SK-N-SH treated with all-trans-retinoic acid at 6 μM for 48 hours (cell line): ENCODE data around the gene SRSF6.
"Not testable (repeated sequence)": the region's sequence is repeated elsewhere in the genome, so short reads cannot be mapped to it uniquely, and the experiment has no call there.

Source experiments
- ARNTL ChIP-seq: fragments of 450-650 bp; formaldehyde crosslinking; IDR thresholded peaks from 2 replicates; pipeline ENCODE4 v1.5.0; 2020; ENCODE audit warnings: low read depth, mild to moderate bottlenecking, moderate library complexity, borderline replicate concordance
- PPARA ChIP-seq: fragments of 250-450 bp; sonication (Bioruptor Pico); IDR thresholded peaks from 2 replicates; pipeline ENCODE4 v1.5.0; 2020; ENCODE audit warnings: mild to moderate bottlenecking, borderline replicate concordance
- RARB ChIP-seq: fragments of 250-450 bp; sonication (Bioruptor Pico); IDR thresholded peaks from 2 replicates; pipeline ENCODE4 v1.8.0; 2021; ENCODE audit warnings: mild to moderate bottlenecking, moderate library complexity
- ZC3H10 ChIP-seq: fragments of 250-450 bp; sonication (Bioruptor Pico); IDR thresholded peaks from 2 replicates; pipeline ENCODE4 v1.5.1; 2021; ENCODE audit warnings: mild to moderate bottlenecking, moderate library complexity
- TF ChIP-seq, protein P1 (sequence below): fragments of 250-450 bp; sonication (Bioruptor Pico); IDR thresholded peaks from 2 replicates; pipeline ENCODE4 v1.8.0; 2021; ENCODE audit warnings: low read depth, mild to moderate bottlenecking, moderate library complexity, borderline replicate concordance
- TF ChIP-seq, protein P2 (sequence below): fragments of 250-450 bp; sonication (Bioruptor Pico); IDR thresholded peaks from 2 replicates; pipeline ENCODE4 v1.5.1; 2020; ENCODE audit warnings: low read depth, mild to moderate bottlenecking, moderate library complexity
- TF ChIP-seq, protein P3 (sequence below): fragments of 250-450 bp; sonication (Bioruptor Pico); IDR thresholded peaks from 2 replicates; pipeline ENCODE4 v1.8.0; 2020; ENCODE audit warnings: mild to moderate bottlenecking, moderate library complexity, borderline replicate concordance
- TF ChIP-seq, protein P4 (sequence below): fragments of 250-450 bp; sonication (Bioruptor Pico); IDR thresholded peaks from 2 replicates; pipeline ENCODE4 v1.5.0; 2020; ENCODE audit warnings: mild to moderate bottlenecking, moderate library complexity

DNA sequence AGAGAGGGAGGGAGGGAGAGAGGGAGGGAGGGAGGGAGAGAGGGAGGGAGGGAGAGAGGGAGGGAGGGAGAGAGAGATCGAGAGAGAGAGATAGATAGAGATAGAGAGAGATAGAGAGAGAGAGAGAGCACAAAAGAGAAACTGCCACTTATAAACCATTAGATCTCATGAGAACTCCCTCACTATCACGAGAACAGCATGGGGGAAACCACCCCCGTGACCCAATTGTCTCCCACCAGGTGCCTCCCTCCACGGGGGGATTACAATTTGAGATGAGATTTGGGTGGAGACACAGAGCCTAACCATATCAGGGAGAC lies 9.3 kb upstream of the SRSF6 start:
- TF ChIP-seq ZC3H10, RARB, PPARA, ARNTL (CRISPR knock-in tag): not testable (repeated sequence)
- TF ChIP-seq, protein P1, sequence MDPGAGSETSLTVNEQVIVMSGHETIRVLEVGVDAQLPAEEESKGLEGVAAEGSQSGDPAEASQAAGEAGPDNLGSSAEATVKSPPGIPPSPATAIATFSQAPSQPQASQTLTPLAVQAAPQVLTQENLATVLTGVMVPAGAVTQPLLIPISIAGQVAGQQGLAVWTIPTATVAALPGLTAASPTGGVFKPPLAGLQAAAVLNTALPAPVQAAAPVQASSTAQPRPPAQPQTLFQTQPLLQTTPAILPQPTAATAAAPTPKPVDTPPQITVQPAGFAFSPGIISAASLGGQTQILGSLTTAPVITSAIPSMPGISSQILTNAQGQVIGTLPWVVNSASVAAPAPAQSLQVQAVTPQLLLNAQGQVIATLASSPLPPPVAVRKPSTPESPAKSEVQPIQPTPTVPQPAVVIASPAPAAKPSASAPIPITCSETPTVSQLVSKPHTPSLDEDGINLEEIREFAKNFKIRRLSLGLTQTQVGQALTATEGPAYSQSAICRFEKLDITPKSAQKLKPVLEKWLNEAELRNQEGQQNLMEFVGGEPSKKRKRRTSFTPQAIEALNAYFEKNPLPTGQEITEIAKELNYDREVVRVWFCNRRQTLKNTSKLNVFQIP (CRISPR knock-in tag) = not testable (repeated sequence)
- TF ChIP-seq, protein P2, sequence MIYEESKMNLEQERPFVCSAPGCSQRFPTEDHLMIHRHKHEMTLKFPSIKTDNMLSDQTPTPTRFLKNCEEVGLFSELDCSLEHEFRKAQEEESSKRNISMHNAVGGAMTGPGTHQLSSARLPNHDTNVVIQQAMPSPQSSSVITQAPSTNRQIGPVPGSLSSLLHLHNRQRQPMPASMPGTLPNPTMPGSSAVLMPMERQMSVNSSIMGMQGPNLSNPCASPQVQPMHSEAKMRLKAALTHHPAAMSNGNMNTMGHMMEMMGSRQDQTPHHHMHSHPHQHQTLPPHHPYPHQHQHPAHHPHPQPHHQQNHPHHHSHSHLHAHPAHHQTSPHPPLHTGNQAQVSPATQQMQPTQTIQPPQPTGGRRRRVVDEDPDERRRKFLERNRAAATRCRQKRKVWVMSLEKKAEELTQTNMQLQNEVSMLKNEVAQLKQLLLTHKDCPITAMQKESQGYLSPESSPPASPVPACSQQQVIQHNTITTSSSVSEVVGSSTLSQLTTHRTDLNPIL (CRISPR knock-in tag) = not testable (repeated sequence)
- TF ChIP-seq, protein P3, sequence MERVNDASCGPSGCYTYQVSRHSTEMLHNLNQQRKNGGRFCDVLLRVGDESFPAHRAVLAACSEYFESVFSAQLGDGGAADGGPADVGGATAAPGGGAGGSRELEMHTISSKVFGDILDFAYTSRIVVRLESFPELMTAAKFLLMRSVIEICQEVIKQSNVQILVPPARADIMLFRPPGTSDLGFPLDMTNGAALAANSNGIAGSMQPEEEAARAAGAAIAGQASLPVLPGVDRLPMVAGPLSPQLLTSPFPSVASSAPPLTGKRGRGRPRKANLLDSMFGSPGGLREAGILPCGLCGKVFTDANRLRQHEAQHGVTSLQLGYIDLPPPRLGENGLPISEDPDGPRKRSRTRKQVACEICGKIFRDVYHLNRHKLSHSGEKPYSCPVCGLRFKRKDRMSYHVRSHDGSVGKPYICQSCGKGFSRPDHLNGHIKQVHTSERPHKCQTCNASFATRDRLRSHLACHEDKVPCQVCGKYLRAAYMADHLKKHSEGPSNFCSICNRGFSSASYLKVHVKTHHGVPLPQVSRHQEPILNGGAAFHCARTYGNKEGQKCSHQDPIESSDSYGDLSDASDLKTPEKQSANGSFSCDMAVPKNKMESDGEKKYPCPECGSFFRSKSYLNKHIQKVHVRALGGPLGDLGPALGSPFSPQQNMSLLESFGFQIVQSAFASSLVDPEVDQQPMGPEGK (CRISPR knock-in tag) = not testable (repeated sequence)
- TF ChIP-seq, protein P4, sequence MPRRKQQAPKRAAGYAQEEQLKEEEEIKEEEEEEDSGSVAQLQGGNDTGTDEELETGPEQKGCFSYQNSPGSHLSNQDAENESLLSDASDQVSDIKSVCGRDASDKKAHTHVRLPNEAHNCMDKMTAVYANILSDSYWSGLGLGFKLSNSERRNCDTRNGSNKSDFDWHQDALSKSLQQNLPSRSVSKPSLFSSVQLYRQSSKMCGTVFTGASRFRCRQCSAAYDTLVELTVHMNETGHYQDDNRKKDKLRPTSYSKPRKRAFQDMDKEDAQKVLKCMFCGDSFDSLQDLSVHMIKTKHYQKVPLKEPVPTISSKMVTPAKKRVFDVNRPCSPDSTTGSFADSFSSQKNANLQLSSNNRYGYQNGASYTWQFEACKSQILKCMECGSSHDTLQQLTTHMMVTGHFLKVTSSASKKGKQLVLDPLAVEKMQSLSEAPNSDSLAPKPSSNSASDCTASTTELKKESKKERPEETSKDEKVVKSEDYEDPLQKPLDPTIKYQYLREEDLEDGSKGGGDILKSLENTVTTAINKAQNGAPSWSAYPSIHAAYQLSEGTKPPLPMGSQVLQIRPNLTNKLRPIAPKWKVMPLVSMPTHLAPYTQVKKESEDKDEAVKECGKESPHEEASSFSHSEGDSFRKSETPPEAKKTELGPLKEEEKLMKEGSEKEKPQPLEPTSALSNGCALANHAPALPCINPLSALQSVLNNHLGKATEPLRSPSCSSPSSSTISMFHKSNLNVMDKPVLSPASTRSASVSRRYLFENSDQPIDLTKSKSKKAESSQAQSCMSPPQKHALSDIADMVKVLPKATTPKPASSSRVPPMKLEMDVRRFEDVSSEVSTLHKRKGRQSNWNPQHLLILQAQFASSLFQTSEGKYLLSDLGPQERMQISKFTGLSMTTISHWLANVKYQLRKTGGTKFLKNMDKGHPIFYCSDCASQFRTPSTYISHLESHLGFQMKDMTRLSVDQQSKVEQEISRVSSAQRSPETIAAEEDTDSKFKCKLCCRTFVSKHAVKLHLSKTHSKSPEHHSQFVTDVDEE = not testable (repeated sequence)
